ENCODE results near the gene ADGRL2. TPM values are rescaled to one million over a fixed set of nuclear protein-coding genes. Genes with fewer than 3 reads are reported as not detected.

ADGRL2 gene
- total and polyA plus RNA-seq, 2 of the 4 experiments (the other 2 are of a cell fraction), result 17.0 to 42.7 TPM

DNA sequence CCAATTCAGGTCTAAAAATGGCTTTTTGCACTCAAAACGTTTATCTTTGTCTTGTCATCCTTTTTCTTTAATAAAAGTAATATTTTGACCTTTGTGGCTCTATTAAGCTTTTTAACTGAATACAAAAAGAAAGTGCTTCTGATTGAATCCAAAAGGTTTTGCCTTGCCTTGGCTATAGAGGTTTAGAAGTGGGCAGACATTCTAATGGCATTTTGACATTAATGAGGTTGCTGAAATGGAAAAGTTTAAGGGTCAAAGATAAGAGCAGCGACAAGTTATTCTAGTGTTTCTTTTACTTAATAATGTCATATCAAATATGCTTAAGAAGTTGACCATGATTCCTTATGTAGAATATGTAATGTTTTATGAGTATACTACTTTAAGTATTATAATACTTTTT is 120.2 kb downstream of the ADGRL2 start:
- TF ChIP-seq MAZ (IDR thresholded peaks at IDR 0.05; ENCODE audit: borderline replicate concordance, low read depth, low read length), result no peak
- TF ChIP-seq CEBPB (IDR thresholded peaks at IDR 0.05; ENCODE audit: low read depth, low read length), result no peak
- TF ChIP-seq, protein P1, sequence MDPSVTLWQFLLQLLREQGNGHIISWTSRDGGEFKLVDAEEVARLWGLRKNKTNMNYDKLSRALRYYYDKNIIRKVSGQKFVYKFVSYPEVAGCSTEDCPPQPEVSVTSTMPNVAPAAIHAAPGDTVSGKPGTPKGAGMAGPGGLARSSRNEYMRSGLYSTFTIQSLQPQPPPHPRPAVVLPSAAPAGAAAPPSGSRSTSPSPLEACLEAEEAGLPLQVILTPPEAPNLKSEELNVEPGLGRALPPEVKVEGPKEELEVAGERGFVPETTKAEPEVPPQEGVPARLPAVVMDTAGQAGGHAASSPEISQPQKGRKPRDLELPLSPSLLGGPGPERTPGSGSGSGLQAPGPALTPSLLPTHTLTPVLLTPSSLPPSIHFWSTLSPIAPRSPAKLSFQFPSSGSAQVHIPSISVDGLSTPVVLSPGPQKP (IDR thresholded peaks at IDR 0.05; ENCODE audit: borderline replicate concordance, low read depth, low read length), result no peak
- no peak for TF ChIP-seq MXI1 (IDR thresholded peaks at IDR 0.05; ENCODE audit: borderline replicate concordance, low read depth, low read length)
- no peak for TF ChIP-seq RAD21 (IDR thresholded peaks at IDR 0.05; ENCODE audit: low read length)
- TF ChIP-seq, protein P2, sequence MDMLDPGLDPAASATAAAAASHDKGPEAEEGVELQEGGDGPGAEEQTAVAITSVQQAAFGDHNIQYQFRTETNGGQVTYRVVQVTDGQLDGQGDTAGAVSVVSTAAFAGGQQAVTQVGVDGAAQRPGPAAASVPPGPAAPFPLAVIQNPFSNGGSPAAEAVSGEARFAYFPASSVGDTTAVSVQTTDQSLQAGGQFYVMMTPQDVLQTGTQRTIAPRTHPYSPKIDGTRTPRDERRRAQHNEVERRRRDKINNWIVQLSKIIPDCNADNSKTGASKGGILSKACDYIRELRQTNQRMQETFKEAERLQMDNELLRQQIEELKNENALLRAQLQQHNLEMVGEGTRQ (IDR thresholded peaks at IDR 0.05; ENCODE audit: low read depth, low read length), result no peak
- TF ChIP-seq NFE2L2 (IDR thresholded peaks at IDR 0.05; ENCODE audit: low read depth, low read length), result no peak
- no peak for TF ChIP-seq FOS (IDR thresholded peaks at IDR 0.05; ENCODE audit: low read depth, low read length)
- TF ChIP-seq, protein P3, sequence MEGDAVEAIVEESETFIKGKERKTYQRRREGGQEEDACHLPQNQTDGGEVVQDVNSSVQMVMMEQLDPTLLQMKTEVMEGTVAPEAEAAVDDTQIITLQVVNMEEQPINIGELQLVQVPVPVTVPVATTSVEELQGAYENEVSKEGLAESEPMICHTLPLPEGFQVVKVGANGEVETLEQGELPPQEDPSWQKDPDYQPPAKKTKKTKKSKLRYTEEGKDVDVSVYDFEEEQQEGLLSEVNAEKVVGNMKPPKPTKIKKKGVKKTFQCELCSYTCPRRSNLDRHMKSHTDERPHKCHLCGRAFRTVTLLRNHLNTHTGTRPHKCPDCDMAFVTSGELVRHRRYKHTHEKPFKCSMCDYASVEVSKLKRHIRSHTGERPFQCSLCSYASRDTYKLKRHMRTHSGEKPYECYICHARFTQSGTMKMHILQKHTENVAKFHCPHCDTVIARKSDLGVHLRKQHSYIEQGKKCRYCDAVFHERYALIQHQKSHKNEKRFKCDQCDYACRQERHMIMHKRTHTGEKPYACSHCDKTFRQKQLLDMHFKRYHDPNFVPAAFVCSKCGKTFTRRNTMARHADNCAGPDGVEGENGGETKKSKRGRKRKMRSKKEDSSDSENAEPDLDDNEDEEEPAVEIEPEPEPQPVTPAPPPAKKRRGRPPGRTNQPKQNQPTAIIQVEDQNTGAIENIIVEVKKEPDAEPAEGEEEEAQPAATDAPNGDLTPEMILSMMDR (conservative IDR thresholded peaks at IDR 0.05; ENCODE audit: low read depth, low read length), result no peak
- TF ChIP-seq BHLHE40 (IDR thresholded peaks at IDR 0.05; ENCODE audit: low read depth, low read length), result no peak
- no peak for TF ChIP-seq RFX5 (IDR thresholded peaks at IDR 0.05; ENCODE audit: low read depth, low read length)
- no peak for TF ChIP-seq SMC3 (IDR thresholded peaks at IDR 0.05; ENCODE audit: low read depth, low read length)
- no peak for TF ChIP-seq POLR2A (IDR thresholded peaks at IDR 0.05; ENCODE audit: low read depth, low read length)
- no peak for TF ChIP-seq RCOR1 (IDR thresholded peaks at IDR 0.05; ENCODE audit: insufficient replicate concordance, low read length)
- no peak for TF ChIP-seq CHD1 (IDR thresholded peaks at IDR 0.05; ENCODE audit: low read depth, low read length)
- no peak for TF ChIP-seq MAFK (IDR thresholded peaks at IDR 0.05; ENCODE audit: low read depth, low read length)
- ChIA-PET CTCF (no interaction called here), POLR2A (ENCODE audit: unreplicated experiment) (no interaction called here)
- Histone ChIP-seq H3K4ac (ENCODE audit: low read depth, low read length) (no peak overlapping the region), H4K20me1 (ENCODE audit: insufficient read depth, low read length) (no peaks in the 10 kb centered on the region), H2BK15ac (ENCODE audit: low read depth, low read length) (no peak overlapping the region), H3K36me3 (ENCODE audit: control insufficient read depth, insufficient read depth, low read length) (no peaks in the 10 kb centered on the region), H3K27ac (ENCODE audit: insufficient read depth, low read length) (no peak overlapping the region), H3K9ac (ENCODE audit: low read depth, low read length) (no peak overlapping the region), H2BK120ac (ENCODE audit: low read depth, low read length) (no peak overlapping the region), H3K23ac (ENCODE audit: low read depth, low read length) (no peak overlapping the region), H2BK5ac (ENCODE audit: low read depth, low read length, poor library complexity, severe bottlenecking) (no peak overlapping the region), H4K5ac (ENCODE audit: low read depth, low read length) (no peak overlapping the region), H3K9me1 (ENCODE audit: insufficient read depth, low read length) (no peaks in the 10 kb centered on the region), H4K8ac (ENCODE audit: low read depth in 2 of 2, low read length in 2 of 2) (no peak overlapping the region), H4K91ac (ENCODE audit: insufficient read depth, low read depth, low read length) (no peak overlapping the region), H2AFZ (replicated peaks; ENCODE audit: low read length, poor library complexity) (no peak overlapping the region), H3K4me2 (ENCODE audit: low read depth, low read length) (no peak overlapping the region), H3K9me3 (ENCODE audit: control insufficient read depth, insufficient read depth, low read length) (no peaks in the 10 kb centered on the region), H2AK9ac (replicated peaks; ENCODE audit: low read depth, low read length, poor library complexity) (no peak overlapping the region), H2AK5ac (ENCODE audit: low read depth, low read length) (no peak overlapping the region), H3K79me1 (ENCODE audit: low read depth in 1 of 2, low read length in 2 of 2) (no peaks in the 10 kb centered on the region), H3K4me3 (ENCODE audit: insufficient read depth, low read depth, low read length) (no peak overlapping the region), H3K56ac (ENCODE audit: extremely low read depth, insufficient read depth, low read length) (no peak overlapping the region), H3K4me1 (ENCODE audit: control insufficient read depth, insufficient read depth, low read length) (no peaks in the 10 kb centered on the region; the same call in 1 of the 2 replicates), H2BK20ac (ENCODE audit: low read depth, low read length) (no peak overlapping the region), H3K14ac (replicated peaks; ENCODE audit: low read depth, low read length) (no peak overlapping the region), H3K18ac (ENCODE audit: low read depth, low read length) (no peak overlapping the region), H3K27me3 (ENCODE audit: control insufficient read depth, insufficient read depth, low read length) (no peaks in the 10 kb centered on the region)
- DNase-seq (no peak), ATAC-seq (ENCODE audit: low read depth) (no peak)
- intact Hi-C loops (cut with micrococcal nuclease), result no loop called here
- in situ Hi-C loops (cut with MboI; ENCODE audit: low sequenced_read_pairs), result no loop called here
- BruUV-seq (replicated peaks), result no TSS peak
- no CpG with 5 or more reads among the region's 2 CpGs for WGBS, 2 experiments (ENCODE audit: extremely low coverage in 2 of 2, insufficient read length in 1 of 2)
- dilution Hi-C loops (cut with HindIII; ENCODE audit: low sequenced_read_pairs, unreplicated experiment), result no loop called here

All from IMR-90 (cell line).